K562 (cell line): ENCODE measurements around the gene MID1IP1. TPM values are rescaled to one million over a fixed set of nuclear protein-coding genes. Genes with fewer than 3 reads are reported as not detected.

Experiments used
- ATAC-seq: fragments of 200-7000 bp; cut with Tn5 transposase; 3 replicates; pipeline ENCODE4 v1.9.1; 2020; ENCODE audit warnings: moderate library complexity
- BruUV-seq: library from RNA; stranded (reverse); fragments of 400-500 nt; replicated peaks from 2 replicates; lab custom pipeline; 2021; lab: Mats Ljungman, UMichigan
- CTCF ChIA-PET: fragments of 300-600 bp; formaldehyde crosslinking; extraction: SDS; loops from one replicate; lab custom pipeline; 2021; ENCODE audit warnings: low intra/inter-chr PET ratio; lab: Yijun Ruan, JAX
- POLR2A ChIA-PET: fragments of 300-600, 350-650 bp; sonication (Branson Sonifier 250); formaldehyde crosslinking; extraction: SDS; loops from one replicate; lab custom pipeline; 2021; ENCODE audit warnings: antibody characterized with exemption, inconsistent platforms; lab: Yijun Ruan, JAX
- DNase-seq, 4 experiments: peaks; one replicate each; pipeline versions ENCODE4 v3.0.0 to v3.0.0-alpha.2; 2011 to 2018; ENCODE audit warnings: low spot score in 3 of 4, mixed read lengths in 3 of 4; ENCODE audit errors: extremely low read depth in 1 of 4
- FAIRE-seq: peaks from 2 replicates; lab custom pipeline; 2011; peaks lifted over from hg19 to GRCh38; lab: Jason Lieb, UNC
- H2AFZ ChIP-seq: 2 replicates; pipeline ENCODE4 v1.6.0; 2011; ENCODE audit warnings: low read depth, low read length, control low read depth, inconsistent platforms
- H3K27ac ChIP-seq: fragments of 200-600 bp; 3 replicates; pipeline ENCODE4 v1.8.0; 2011; ENCODE audit warnings: low read depth, mild to moderate bottlenecking, control low read depth, inconsistent platforms, low read length, moderate library complexity, mixed read lengths; ENCODE audit errors: extremely low read depth
- H3K27me3 ChIP-seq, 2 experiments: fragments of 300-600 bp in 1 of 2; 2 replicates in 1 of 2; 3 replicates in 1 of 2; pipeline versions ENCODE4 v1.6.0 to v1.8.0; 2011; ENCODE audit warnings: inconsistent platforms in 2 of 2, low read length in 2 of 2, mild to moderate bottlenecking in 1 of 2, mixed read lengths in 1 of 2, moderate library complexity in 1 of 2; ENCODE audit not compliant: control insufficient read depth in 2 of 2, insufficient read depth in 2 of 2
- H3K36me3 ChIP-seq: fragments of 300-600 bp; 3 replicates; pipeline ENCODE4 v1.8.0; 2011; ENCODE audit warnings: mild to moderate bottlenecking, low read length, inconsistent platforms; ENCODE audit not compliant: control insufficient read depth, insufficient read depth
- H3K4me1 ChIP-seq, 2 experiments: fragments of 200-600 bp in 1 of 2; replicated peaks in 1 of 2; 2 replicates in 1 of 2; 3 replicates in 1 of 2; pipeline versions ENCODE4 v1.5.1 to v1.8.0; 2011; ENCODE audit warnings: inconsistent platforms in 2 of 2, low read length in 2 of 2, mild to moderate bottlenecking in 1 of 2, mixed read lengths in 1 of 2, moderate library complexity in 1 of 2; ENCODE audit not compliant: control insufficient read depth in 2 of 2, insufficient read depth in 2 of 2
- H3K4me2 ChIP-seq: 2 replicates; pipeline ENCODE4 v1.6.1; 2011; ENCODE audit warnings: low read length, control low read depth, inconsistent platforms, mixed read lengths; ENCODE audit not compliant: insufficient read depth
- H3K4me3 ChIP-seq: fragments of 200-600 bp; sonication (generic), shearing (Covaris generic); 2 replicates; pipeline ENCODE4 v1.5.1; 2016; ENCODE audit warnings: control low read depth, inconsistent platforms
- H3K79me2 ChIP-seq: fragments of 200-600 bp; 3 replicates; pipeline ENCODE4 v1.8.0; 2011; ENCODE audit warnings: low read length, inconsistent platforms; ENCODE audit not compliant: control insufficient read depth, insufficient read depth
- H3K9ac ChIP-seq, 2 experiments: 2 replicates each; pipeline versions ENCODE4 v1.6.0 to v1.6.1; 2011; ENCODE audit warnings: low read depth in 2 of 2, low read length in 2 of 2, control low read depth in 1 of 2, inconsistent platforms in 1 of 2, mild to moderate bottlenecking in 1 of 2, mixed read lengths in 1 of 2; ENCODE audit not compliant: insufficient read depth in 1 of 2
- H3K9me1 ChIP-seq: one replicate; pipeline ENCODE4 v1.6.0; 2011; ENCODE audit warnings: inconsistent platforms, mild to moderate bottlenecking, low read length, moderate library complexity; ENCODE audit not compliant: control insufficient read depth, insufficient read depth
- H3K9me3 ChIP-seq: replicated peaks from 2 replicates; pipeline ENCODE4 v1.5.1; 2011; ENCODE audit warnings: low read depth, low read length, inconsistent platforms; ENCODE audit not compliant: control insufficient read depth, insufficient read depth
- H4K20me1 ChIP-seq: replicated peaks from 2 replicates; pipeline ENCODE4 v1.6.1; 2011; ENCODE audit warnings: low read length, inconsistent platforms, mixed read lengths; ENCODE audit not compliant: control insufficient read depth, insufficient read depth
- ELK1 ChIP-seq: sonication (generic); formaldehyde crosslinking; IDR thresholded peaks from 2 replicates; pipeline ENCODE4 v1.8.1; 2022; ENCODE audit warnings: missing genetic modification reagents
- FOXK2 ChIP-seq, 2 experiments: fragments of 450-650 bp; IDR thresholded peaks in 1 of 2; conservative IDR thresholded peaks in 1 of 2; 2 replicates each; pipeline ENCODE4 v1.6.1; 2016; ENCODE audit warnings: low read depth in 2 of 2, mild to moderate bottlenecking in 1 of 2
- ID3 ChIP-seq, 2 experiments: fragments of 250-450 bp in 1 of 2; fragments of 450-650 bp in 1 of 2; sonication (Bioruptor Pico) in 1 of 2; IDR thresholded peaks; 2 replicates each; pipeline versions ENCODE4 v1.6.1 to v1.8.0; 2016 to 2021; ENCODE audit warnings: mild to moderate bottlenecking in 2 of 2, moderate library complexity in 2 of 2, missing compliant biosample characterization in 1 of 2, missing genetic modification characterization in 1 of 2
- KAT7 ChIP-seq: sonication (generic); formaldehyde crosslinking; IDR thresholded peaks from 2 replicates; pipeline ENCODE4 v1.8.0; 2022; ENCODE audit warnings: missing genetic modification reagents, mild to moderate bottlenecking, borderline replicate concordance
- MAFG ChIP-seq: fragments of 450-650 bp; conservative IDR thresholded peaks from 2 replicates; pipeline ENCODE4 v1.6.1; 2016; ENCODE audit warnings: missing genetic modification characterization, missing compliant biosample characterization
- MTA2 ChIP-seq: fragments of 450-650 bp; IDR thresholded peaks from 2 replicates; pipeline ENCODE4 v1.6.1; 2016; ENCODE audit warnings: low read depth
- MYC ChIP-seq, 2 experiments: fragments of 250-450 bp in 1 of 2; sonication (Bioruptor Pico) in 1 of 2; IDR thresholded peaks; 2 replicates each; pipeline versions ENCODE4 v1.5.1 to v1.6.1; 2012 to 2021; ENCODE audit warnings: low read depth in 2 of 2, borderline replicate concordance in 1 of 2, improper control_type of control experiment in 1 of 2, low read length in 1 of 2, mild to moderate bottlenecking in 1 of 2, moderate library complexity in 1 of 2
- NFE2 ChIP-seq: IDR thresholded peaks from 2 replicates; pipeline ENCODE4 v1.6.1; 2014; ENCODE audit warnings: antibody characterized with exemption, low read depth
- NRF1 ChIP-seq, 2 experiments: fragments of 450-650 bp; IDR thresholded peaks in 1 of 2; conservative IDR thresholded peaks in 1 of 2; 2 replicates each; pipeline ENCODE4 v1.6.1; 2014; ENCODE audit warnings: mild to moderate bottlenecking in 2 of 2
- RB1 ChIP-seq: fragments of 450-650 bp; IDR thresholded peaks from 2 replicates; pipeline ENCODE4 v1.6.1; 2017; ENCODE audit warnings: low read depth, mild to moderate bottlenecking
- SAP30 ChIP-seq: fragments of 200-600 bp; sonication (generic); IDR thresholded peaks from 2 replicates; pipeline ENCODE4 v1.6.1; 2012; ENCODE audit warnings: borderline replicate concordance, low read depth, mild to moderate bottlenecking, moderate library complexity, low read length, control low read depth, inconsistent platforms; ENCODE audit not compliant: insufficient read depth, poor library complexity, severe bottlenecking
- SNAPC5 ChIP-seq: fragments of 250-450 bp; sonication (Bioruptor Pico); IDR thresholded peaks from 2 replicates; pipeline ENCODE4 v1.8.0; 2021; ENCODE audit warnings: moderate library complexity, mild to moderate bottlenecking, inconsistent platforms
- TCF15 ChIP-seq: fragments of 250-450 bp; sonication (Bioruptor Pico); IDR thresholded peaks from 2 replicates; pipeline ENCODE4 v1.8.0; 2022; ENCODE audit warnings: moderate library complexity, mild to moderate bottlenecking, inconsistent platforms
- TCF7 ChIP-seq: sonication (generic); IDR thresholded peaks from 2 replicates; pipeline ENCODE4 v1.6.1; 2016; ENCODE audit warnings: antibody characterized with exemption, borderline replicate concordance
- U2AF1 ChIP-seq: fragments of 200-400 bp; formaldehyde crosslinking; optimal IDR thresholded peaks from 2 replicates; pipeline ENCODE3; 2017; ENCODE audit warnings: mild to moderate bottlenecking, low read depth, low read length, moderate library complexity
- ZNF143 ChIP-seq: sonication (generic); formaldehyde crosslinking; IDR thresholded peaks from 2 replicates; pipeline ENCODE4 v1.9.0; 2022; ENCODE audit warnings: mild to moderate bottlenecking, missing genetic modification reagents
- ZNF24 ChIP-seq: fragments of 450-650 bp; IDR thresholded peaks from 2 replicates; pipeline ENCODE4 v1.6.1; 2016
- ZNF583 ChIP-seq: fragments of 250-450 bp; sonication (Bioruptor Pico); IDR thresholded peaks from 2 replicates; pipeline ENCODE4 v1.4.0; 2020
- WGBS: fragments of 100-300 bp; shearing (Covaris generic); methylation state at CpG from one replicate; pipeline ENCODE4 v1.1.6; 2016; ENCODE audit warnings: low coverage, mixed read lengths; ENCODE audit not compliant: insufficient coverage; ENCODE audit errors: missing lambda C conversion rate; 5-methylcytosine and 5-hydroxymethylcytosine counted together
- in situ Hi-C: fragments of 300-500 bp; cut with MboI; formaldehyde crosslinking; loops from 4 replicates; pipeline ENCODE4 v1.15.0; 2018; ENCODE audit warnings: inconsistent platforms, mixed read lengths
- intact Hi-C: fragments of 100-400 bp; cut with micrococcal nuclease; formaldehyde crosslinking; loops from 2 replicates; pipeline ENCODE4 v1.14.2; 2022
- polyA plus RNA-seq, 8 experiments: library from polyadenylated mRNA; depleted of rRNA in 4 of 8; stranded (reverse) in 5 of 8; unstranded in 3 of 8; fragments of >200 nt; fragmentation: Nextera tagmentation in 2 of 8; fragmentation: Illumina TruSeq in 1 of 8; extraction: Ambion mirVana in 2 of 8; extraction: Trizol in 1 of 8; gene quantifications; 2 replicates each; pipeline versions ENCODE4 v1.2.1 to v1.2.3, GENCODE V29; 2011 to 2014; ENCODE audit warnings: inconsistent platforms in 1 of 8, missing spikeins in 1 of 8
- total RNA-seq, 7 experiments: library from RNA; depleted of rRNA in 6 of 7; stranded (reverse); fragments of >200 nt in 6 of 7; fragmentation: Illumina TruSeq in 2 of 7; extraction: Trizol in 2 of 7; gene quantifications; 2 replicates each; pipeline versions ENCODE4 v1.2.1 to v1.2.3, GENCODE V29; 2011 to 2021; ENCODE audit warnings: low replicate concordance in 1 of 7

Gene MID1IP1
- total and polyA plus RNA-seq, 9 of the 15 experiments (the other 6 are each of a cell fraction or from before 2014, with no cell fraction given) = 0.51 to 102 (median 27.5) TPM

GRCh38 chrX:38803243-38803587, 2.0 kb downstream of the MID1IP1 start (continued):
- TF ChIP-seq SAP30 (no peak), TCF7 (no peak), NFE2 (no peak), ID3 (CRISPR knock-in tag; IDR thresholded peaks at IDR 0.05) (no peak), ID3 (tag; IDR thresholded peaks at IDR 0.05) (0 out of 2 replicates have a peak, but pooled peaks have one; percentile 15), MAFG (tag) (no peak)

- WGBS = 0% methylated on average over 20 of the region's 64 CpGs
- H3K36me3 ChIP-seq = peaks cover 18% of the 10 kb centered on the region; the same call in 2 of the 3 replicates
- peak overlapping the region; percentile 95 for H3K4me2 ChIP-seq
- H4K20me1 ChIP-seq = no peaks in the 10 kb centered on the region
- H2AFZ ChIP-seq = peak overlapping the region; percentile 33; the same call in 1 of the 2 replicates
- ChIA-PET CTCF (no interaction called here), POLR2A (interaction anchor here (0.6 to 2.1 kb wide), 4 partner anchors 33 to 1296 kb away, joined by 3 to 7 read pairs (median 4); no protein-coding TSS in a partner anchor)
- no TSS peak for BruUV-seq
- DNase-seq = peak; percentile 75 to 91 (median 84)
- peak; percentile 86 for FAIRE-seq
- peaks cover 72% of the 10 kb centered on the region for H3K79me2 ChIP-seq
- H3K9me3 ChIP-seq = no peaks in the 10 kb centered on the region
- intact Hi-C loops (loop anchor here (1.0 to 5.0 kb wide), 4 partner anchors 34 to 343 kb away; no protein-coding TSS in a partner anchor), in situ Hi-C loops (no loop called here)
- peak overlapping the region; percentile 95 to 99 for H3K9ac ChIP-seq
- H3K4me1 ChIP-seq = peaks cover 19 to 34% of the 10 kb centered on the region in 2 experiments
- H3K27me3 ChIP-seq = no peaks in the 10 kb centered on the region
- no peaks in the 10 kb centered on the region for H3K9me1 ChIP-seq
- ATAC-seq = peak; percentile 73
- peak overlapping the region; percentile 96 for H3K27ac ChIP-seq
- peak overlapping the region; percentile 86 for H3K4me3 ChIP-seq
- TF ChIP-seq ZNF24 (peak; percentile 33; the same call in 1 of the 2 replicates), RB1 (no peak; the same call in 1 of the 2 replicates), NRF1 (conservative IDR thresholded peaks at IDR 0.05 in 1 of 2, IDR thresholded peaks at IDR 0.05 in 1 of 2) (peak; percentile 57 to 69), U2AF1 (no peak), ZNF583 (CRISPR knock-in tag) (no peak), ELK1 (CRISPR knock-in tag) (no peak), MTA2 (no peak), MYC (IDR thresholded peaks at IDR 0.05; ENCODE audit: low read depth, low read length) (peak; percentile 96), MYC (CRISPR knock-in tag; IDR thresholded peaks at IDR 0.05; ENCODE audit: borderline replicate concordance, low read depth) (peak; percentile 84; the same call in 1 of the 2 replicates), TCF15 (CRISPR knock-in tag) (no peak), KAT7 (CRISPR knock-in tag) (no peak), ZNF143 (CRISPR knock-in tag) (no peak), FOXK2 (conservative IDR thresholded peaks at IDR 0.05 in 1 of 2, IDR thresholded peaks at IDR 0.05 in 1 of 2; ENCODE audit: low read depth in 2 of 2) (0 out of 4 replicates have a peak, but pooled peaks of 1 of the 2 experiments have one; percentile 31), SNAPC5 (no peak)
Measured at GRCh38 chrX:38803588-38804431, 2.6 kb downstream of the MID1IP1 start.
